GM19372 (cell line): ENCODE results near the gene ARHGAP29.
A peak's percentile ranks its signal among the peaks of the same experiment; 100 is the strongest.

Source experiments
- ATAC-seq: cut with Tn5 transposase; IDR thresholded peaks from one replicate; pipeline ENCODE4 v1.9.1; 2021; ENCODE audit warnings: mild to moderate bottlenecking, low read depth, moderate library complexity; ENCODE audit not compliant: unreplicated experiment

Gene ARHGAP29

DNA sequence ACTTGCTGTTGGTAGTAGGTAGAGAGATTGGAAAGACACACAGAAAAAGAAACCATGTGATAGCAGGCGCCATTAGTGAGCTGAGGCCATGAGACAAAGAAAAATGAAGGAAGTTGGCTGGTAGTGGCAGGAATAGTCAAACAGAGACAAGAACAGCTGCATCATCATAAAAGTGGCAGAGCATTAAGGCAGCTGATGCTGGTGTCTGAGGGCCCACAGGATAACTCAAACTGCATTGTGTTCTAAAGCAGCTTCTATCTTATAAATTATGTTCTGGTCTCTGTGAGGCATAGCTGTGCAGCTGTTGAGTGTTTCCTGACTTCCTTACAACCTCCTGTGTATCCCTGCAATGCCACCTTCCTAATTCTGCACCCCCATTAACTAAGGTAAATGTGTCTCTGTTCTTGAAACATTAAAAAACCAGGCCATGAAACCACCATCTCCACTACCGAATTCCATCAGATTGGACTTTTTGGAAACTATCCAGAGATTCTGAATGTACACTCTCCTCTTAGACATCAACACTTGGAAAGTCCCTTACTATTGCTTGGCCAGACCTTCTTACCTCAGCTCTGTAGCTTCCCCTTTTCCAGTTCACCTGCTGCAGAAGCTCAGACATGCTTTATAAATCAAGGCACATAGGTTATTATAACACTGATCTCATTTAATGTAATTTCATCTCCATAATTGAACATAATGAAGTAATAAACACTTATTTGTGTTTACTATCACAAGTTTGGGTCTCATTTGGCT lies 23.4 kb upstream of the ARHGAP29 start:
- no peak for ATAC-seq

DNA sequence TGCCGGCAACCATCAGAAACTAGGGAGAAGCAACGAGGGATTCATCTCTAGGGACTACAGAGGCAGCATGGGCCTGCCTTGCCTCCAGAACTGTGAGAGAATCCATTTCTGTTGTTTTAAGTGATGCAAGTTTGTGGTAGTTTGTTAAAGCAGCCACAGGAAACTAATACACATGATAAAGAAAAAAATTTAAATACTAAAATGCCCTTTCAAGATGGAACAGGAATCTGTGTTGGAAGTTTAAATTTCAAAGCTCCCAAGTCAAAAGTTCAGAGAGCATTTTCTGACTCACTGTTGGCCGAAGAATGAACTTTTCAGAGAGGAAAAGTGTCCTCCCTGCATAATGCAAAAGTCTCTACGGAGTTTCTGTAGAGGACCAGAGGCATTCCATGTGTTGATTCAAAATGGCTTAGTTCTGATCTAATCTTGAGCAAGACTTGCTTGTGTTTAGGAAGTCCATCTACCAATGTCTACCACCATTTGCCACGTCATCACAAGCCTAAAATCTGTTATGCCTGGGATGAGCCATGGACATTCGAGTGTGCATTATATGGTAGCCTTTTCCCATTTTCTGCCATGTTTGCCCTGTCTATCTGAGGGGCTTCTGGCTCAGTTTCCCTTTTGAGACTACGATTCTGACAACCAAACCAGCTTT lies 22.4 kb upstream of the ARHGAP29 start:
- ATAC-seq: no peak

DNA sequence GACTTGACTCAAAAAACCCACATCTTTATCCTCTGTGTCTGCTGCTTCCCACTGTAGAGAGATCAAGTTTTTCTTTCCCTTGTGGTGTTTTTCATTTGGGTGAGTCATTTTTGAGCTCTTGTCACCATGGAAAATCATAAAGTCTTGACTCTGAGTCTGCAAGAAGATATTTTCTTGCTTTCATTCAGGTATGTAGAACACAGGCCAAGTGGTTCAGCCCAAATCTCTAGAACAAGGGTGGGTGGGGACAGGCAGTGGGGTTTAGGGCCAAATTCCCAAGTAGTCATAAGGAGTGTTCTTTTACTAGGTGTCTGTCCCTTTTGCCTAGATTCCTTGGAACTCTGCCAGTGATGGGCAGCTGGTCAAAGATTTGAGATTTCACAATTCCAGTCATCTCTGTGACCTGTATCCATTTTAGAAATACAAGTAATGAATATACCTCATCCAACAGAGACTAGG lies 21.5 kb upstream of the ARHGAP29 start:
- no peak for ATAC-seq

DNA sequence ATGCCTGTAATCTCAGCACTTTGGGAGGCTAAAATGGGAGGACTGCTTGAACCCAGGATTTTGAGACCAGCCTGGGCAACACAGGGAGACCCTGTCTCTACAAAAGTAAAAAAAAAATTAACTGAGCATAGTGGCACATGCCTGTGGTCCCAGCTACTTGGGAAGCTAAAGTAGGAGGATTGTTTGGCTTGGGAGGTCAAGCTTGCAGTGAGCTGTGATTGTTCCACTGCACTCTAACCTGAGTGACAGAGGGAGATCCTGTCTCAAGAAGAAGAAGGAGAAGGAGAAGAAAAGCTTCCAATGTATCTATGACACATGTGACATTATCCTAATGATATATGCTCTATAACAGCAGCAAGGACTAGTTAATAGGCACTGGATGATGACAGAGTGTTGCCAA lies 20.1 kb upstream of the ARHGAP29 start:
- no peak for ATAC-seq

DNA sequence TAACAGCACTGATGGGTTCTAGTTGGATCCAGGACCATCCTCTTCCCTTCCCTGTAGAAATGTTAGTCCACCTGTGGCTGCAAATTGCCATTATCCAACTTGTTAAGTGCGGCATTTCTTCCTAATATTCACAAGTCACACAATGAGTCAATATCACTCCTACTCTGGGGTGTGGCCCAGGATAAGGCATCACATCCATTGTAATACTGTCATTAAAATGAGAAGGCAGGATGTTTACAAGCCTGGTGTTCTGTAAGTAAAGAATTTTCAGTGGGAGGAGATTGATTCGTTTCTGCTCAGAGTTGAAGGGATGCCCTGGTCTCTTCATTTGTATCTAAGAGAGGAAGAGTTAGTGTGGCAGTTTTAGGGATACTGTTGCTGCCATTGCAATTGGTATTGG lies 18.1 kb upstream of the ARHGAP29 start:
- no peak for ATAC-seq

DNA sequence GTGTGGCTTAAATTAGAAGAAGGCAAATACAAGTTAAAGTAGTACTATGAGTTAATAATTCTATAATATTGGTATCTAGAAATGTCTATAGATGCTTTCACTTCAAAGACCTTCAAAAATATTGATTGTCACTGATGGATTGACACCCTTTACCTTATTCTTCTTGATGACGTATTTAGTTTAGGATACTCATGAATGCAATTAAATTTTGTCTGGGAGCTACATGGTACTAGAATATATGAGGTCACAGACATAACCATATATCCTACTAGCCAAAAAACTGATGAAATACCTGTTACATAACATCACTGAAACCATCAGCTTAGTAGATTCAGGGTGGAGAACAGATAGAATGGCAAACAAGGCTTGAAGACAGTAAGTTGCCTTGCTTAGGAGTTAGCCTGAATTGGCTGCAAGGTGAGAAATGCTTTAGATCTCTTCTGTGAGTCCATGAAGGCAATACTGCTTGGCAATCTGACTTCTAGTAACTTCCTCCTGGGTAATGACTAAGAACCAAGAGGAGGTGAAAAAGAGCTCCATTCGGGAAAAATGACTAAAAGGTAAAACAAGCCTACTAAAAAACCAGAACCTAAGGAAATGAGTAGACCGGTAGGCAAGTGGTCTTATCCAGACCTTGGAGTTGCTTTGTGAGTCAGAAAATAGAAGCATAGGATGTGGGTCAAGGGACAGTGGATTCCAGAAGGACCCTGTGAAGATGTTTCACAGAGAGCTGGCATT lies 16.9 kb upstream of the ARHGAP29 start:
- ATAC-seq: no peak

DNA sequence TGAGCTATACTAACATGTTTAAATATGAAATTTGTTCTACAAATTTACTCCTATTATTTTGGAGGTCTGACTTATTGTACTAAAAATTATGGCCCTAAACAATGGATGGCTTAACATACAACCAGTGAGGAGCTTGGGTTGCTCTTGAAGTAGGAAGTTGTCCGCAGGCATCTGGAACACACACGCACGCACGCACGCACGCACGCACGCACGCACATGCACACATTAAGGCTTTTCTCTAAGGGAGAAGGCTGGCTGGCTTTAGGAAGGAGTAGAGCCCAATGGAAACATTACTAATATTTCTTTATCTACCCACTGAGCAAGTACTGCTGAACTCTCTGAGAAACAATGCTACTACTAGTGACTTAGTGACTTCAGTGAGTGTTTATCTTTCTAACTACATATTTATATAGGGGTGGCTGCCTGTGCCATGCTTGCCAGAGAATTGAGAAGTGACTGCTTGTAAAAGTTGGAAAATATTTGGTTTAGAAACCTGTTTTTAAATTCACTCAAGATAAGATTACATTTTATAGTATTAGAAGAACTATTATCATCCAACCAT lies 16.2 kb upstream of the ARHGAP29 start:
- no peak for ATAC-seq

DNA sequence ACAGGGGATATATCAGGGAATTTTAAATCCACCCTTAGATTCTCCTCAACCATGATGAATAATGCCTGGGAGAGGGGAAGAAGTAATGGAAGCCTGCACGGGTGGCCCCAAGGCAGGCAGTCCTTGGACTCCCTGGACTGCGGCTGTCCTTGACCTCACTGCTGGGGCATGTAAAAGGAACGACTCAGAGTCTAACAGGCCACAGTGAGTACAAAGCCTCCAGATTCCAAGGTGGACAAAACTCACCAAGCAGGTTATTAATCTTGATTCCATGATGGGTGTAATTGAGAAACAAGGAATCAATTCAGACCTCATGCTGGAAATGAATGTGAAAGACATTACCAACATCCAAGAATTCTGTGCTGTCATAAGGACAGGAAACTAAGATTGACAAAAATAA lies 13.0 kb upstream of the ARHGAP29 start:
- no peak for ATAC-seq

DNA sequence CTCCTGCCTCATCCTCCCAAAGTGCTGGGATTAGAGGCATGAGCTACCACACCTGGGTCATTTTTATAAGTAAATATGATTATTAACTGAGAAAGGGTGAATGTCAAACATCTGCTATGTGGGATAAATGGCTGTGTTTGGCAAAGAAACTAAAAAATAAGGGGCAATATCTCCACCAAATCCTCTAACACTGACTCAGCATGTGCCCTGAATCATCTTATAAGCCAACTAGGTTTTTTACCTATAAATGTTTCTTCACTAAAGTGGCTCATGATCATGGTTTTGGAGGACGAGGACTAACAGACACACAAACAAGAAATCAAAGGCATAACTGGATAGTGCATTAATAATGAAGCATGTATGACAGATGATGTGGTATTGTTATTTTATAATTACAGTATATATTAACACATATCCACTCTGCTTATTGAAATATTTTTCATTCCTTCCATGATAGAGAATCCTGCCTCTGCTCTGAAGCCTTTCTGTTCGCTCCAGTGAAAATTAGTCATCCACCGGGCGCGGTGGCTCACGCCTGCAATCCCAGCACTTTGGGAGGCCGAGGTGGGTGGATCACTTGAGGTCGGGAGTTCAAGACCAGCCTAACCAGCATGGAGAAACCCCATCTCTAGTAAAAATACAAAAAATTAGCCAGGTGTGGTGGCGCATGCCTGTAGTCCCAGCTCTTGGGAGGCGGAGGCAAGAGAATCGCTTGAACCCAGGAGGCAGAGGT lies 11.7 kb upstream of the ARHGAP29 start:
- no peak for ATAC-seq

DNA sequence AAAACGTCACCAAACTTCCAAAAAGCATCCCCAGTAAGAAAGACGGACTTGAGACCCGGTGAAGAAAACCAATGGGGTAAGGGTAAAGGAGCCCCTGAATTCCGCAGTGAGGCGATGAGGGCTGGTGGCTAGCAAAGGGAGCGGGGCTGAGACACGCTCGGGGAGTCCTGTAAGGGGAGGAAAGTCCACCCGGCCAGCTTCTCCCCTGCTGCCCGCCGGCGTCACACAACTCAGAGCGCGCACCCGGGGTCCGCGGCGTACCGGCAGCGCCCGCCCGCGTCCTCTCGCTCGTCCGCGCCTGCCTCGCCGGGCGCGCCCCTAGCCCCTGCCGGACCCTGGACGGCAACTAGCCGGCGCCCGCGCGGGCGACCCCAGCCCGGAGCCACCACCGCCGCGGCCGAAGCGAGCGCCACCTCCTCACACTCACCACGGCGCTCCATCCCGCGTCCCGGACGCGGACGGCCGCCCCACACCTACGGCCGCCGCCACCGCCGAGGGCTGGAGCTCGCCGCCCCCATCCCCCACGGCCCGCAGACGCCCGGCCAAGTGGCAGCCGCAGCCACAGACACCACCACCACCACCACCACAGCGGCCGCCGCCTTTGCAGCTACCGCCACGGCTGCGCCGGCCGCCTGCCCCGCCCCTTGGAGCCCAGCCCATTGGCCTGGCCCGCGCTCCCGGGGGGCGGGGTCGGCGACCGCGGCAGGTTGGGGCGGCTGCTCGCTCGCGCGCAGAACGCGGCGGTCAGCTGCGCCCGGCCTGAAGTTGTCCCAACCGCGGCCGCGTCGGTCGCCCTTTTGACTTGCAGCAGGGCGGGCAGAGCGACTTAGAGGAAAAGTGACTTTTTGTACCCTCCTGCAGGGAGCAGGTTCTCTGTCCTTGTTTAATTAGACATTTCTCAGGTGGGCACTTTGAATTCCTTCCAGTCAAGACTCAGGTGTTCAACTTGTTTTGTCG lies 10.0 kb upstream of the ARHGAP29 start:
- peak; percentile 69 for ATAC-seq

DNA sequence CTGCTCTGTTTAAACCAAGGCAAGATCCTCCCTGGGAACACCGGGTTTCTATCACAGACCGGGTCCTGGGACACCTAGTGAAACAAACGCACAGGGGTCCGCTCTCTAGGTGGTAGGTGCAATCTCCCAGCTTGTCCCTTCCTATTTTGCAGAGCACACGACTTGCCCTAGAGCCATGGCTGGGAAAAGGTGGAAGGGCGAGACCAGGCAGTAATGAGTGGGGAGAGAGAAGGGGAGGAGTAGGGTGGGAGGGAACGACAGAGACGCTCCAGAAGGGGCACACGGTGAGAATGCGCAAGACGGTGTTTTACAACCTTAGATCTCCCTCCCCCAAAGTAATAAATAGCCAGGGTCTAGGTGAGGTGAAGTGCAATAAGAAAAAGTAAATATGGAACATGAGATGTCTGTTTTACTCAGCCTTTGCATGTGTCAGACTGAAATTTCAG lies 9.3 kb upstream of the ARHGAP29 start:
- ATAC-seq: no peak

DNA sequence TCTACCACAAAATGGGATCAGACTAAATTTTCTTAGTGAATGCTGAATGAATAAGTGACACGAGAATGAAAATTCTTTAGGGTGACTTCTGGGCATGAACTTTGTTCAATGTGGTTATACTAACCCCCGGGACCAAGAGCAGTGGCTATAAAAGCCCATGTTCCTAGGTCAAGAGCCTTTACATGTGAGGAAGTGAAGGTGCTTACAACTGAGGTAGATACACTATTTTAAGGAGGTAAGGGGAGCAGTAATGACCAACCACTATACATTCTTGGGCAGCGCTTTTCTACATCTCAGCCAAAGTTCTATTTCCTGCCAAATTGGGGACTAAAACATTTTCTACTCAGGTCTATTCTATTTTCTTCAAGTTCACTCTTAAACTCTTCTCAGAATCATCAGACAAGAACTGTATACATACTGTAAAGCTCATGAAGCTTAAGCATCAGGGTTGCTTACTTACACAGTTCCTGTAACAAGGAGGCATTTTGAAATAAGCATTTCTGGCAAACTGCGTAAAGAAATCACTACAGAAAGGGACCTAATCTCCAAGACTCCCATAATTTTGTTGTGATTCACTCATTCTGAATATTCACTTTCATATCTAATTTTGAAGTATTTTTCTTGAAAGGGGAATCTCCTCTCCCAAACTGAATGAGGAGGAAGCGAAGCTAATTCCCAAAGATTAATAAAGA lies 8.5 kb upstream of the ARHGAP29 start:
- no peak for ATAC-seq

DNA sequence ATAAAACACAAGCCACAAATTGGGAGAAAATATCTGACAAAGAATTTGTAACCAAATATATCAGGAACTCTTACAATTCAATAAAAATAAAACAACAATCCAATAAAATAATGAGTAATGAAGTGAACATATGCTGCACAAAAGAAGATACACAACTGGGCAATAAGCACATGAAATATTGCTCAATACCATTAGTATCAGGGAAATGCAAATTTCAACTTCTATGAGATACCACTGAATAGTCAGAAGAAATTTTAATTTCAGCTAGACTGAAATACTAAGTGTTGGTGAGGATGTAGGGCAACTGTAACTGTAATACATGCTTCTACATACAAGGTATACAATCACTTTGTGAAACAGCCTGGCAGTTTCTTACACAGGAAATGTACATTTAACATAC lies 7.4 kb upstream of the ARHGAP29 start:
- no peak for ATAC-seq

DNA sequence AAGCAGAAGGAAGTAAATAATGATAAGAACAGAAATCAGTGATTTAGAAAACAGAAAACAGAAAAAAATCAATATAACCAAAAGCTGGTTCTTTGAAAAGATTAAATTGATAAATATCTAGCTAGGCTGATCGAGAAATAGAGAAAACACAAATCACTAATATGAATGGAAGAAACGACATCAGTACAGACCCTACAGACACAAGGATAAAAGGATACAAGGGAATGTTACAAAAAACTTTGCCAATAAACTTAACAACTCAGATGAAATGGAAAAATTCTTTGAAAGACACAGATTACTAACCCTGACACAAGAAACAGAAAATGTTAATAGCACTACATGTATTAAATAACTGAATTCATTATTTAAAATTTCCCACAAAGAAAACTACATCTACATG lies 6.3 kb upstream of the ARHGAP29 start:
- no peak for ATAC-seq

DNA sequence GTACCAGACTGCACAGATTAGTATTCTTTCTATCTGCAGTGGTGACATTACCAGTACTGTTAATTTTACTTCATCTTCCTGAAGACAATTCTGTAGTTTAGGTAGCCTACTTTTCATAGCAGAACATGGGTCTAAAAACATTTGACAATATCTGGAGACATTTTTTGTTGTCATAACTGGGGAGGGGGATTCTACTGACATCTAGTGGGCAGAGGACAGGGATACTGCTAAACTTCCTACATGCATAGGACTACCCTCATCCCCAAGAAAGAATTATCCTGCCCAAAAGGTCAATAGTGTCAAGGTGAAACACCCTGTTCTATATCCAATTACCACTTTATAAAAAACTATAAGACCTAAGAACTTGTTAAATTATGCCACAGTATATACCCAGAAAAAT lies 3.4 kb upstream of the ARHGAP29 start:
- no peak for ATAC-seq

DNA sequence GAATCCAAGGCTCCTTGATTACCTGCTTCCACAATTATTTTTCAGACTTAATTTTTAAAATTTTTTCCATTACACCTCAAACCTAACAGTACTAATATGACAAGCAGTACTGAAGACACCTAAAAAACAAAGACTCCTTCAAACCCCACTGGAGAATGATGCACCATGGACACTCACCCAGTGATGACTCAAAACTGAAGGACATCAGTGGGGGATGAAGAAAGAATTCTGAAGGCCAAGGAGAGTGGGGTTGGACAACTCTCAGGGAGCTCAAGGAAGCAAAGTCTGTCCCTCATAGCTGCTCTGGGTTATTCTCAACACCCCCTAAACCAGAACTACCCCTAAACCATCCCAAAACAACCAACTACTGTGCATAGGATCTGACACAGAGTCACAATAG lies 2.4 kb upstream of the ARHGAP29 start:
- ATAC-seq: no peak

DNA sequence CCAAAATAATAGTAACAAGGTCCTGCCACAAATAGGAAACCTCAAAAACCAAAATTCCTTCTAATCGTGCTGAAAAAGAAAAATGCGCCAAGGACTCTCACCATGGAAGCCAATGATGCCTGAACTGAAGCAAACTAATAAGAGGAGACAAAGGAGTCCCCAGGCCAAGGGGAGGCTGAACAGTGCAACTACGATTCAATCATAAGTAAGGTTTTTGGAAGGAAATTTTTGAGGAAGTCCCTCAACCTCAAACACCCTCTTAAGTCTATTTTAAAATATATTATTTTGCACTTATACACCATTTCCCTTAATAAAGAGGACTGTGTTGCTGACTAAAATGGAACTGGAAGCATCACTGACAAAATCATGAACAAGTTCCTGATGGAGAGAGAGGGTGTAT lies 1.7 kb upstream of the ARHGAP29 start:
- ATAC-seq: no peak

DNA sequence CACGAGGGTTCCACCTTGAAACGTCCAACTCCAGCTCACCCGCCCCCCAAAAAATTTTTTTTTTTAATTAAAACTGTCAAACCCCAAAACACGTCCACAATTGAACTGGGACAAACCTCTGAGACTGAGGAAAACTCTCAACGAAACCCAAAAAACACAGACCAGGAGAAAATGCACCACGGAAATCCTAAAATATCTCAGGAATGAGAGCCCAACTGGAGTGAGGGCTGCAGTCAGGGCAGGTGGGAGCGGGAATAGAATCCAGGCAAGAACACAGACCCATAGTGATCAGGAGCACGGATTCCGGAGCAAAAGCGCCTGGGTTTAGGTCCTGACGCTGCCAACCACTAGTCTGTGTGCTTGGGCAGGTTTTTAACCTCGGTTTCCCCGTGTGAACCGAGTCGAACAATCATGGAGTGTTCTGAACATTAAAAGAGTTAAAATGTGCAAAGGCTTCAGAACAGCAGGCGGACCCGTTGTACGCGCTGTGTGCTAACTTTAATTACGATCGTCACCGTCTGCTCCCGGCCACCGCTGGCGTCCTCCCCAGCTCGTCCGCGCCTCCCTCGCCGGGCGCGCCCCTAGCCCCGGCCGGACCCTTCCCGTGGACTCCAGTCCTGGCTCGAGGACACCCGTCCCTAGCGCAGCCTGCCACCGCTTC lies 624 bp downstream of the ARHGAP29 start:
- peak; percentile 25 for ATAC-seq
